ENCODE measurements around the gene TTC7B. TPM values are rescaled to one million over a fixed set of nuclear protein-coding genes. Genes with fewer than 3 reads are reported as not detected.
A peak's percentile ranks its signal among the peaks of the same experiment; 100 is the strongest.

The TTC7B gene
- total and polyA plus RNA-seq, 9 of the 15 experiments (the other 6 are each of a cell fraction or from before 2014, with no cell fraction given), result 2.2 to 77.2 (median 36.7) TPM

DNA sequence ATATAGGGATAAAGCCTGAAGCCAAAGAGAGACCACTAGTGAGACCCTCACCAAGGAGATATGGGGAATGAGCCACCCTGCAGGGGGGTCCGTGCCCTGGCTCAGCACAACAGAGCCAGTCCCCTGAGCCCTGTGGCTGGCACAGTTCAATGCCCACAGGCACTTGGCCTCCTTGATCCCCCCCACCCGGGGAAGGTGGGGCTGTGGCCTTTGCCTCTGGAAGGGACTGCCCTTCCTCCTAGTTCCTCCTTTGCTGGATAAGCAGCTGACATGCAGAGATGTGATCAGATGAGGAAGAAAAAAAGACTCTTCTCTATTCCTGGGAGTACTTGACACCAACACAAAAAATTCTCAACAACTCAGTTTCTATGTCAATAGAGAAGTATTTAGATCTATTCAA, 19.9 kb downstream of the TTC7B start:
- Histone ChIP-seq H3K36me3 (ENCODE audit: control insufficient read depth, insufficient read depth, low read length) (peaks cover 6% of the 10 kb centered on the region; the same call in 2 of the 3 replicates), H4K20me1 (replicated peaks; ENCODE audit: control insufficient read depth, insufficient read depth, low read length) (no peaks in the 10 kb centered on the region; the same call in 1 of the 2 replicates), H3K27ac (ENCODE audit: extremely low read depth, low read depth, low read length) (peak overlapping the region; percentile 0; the same call in 1 of the 3 replicates), H3K4me2 (ENCODE audit: insufficient read depth, low read length) (no peak overlapping the region), H3K9me3 (replicated peaks; ENCODE audit: control insufficient read depth, insufficient read depth, low read depth, low read length) (no peaks in the 10 kb centered on the region), H3K27me3 (ENCODE audit: control insufficient read depth in 2 of 2, insufficient read depth in 2 of 2, low read length in 2 of 2) (no peaks in the 10 kb centered on the region), H3K4me1 (replicated peaks in 1 of 2; ENCODE audit: control insufficient read depth in 2 of 2, insufficient read depth in 2 of 2, low read length in 2 of 2) (peaks cover 22 to 28% of the 10 kb centered on the region in 2 experiments; a peak in 4 of 5 replicates), H3K9me1 (ENCODE audit: control insufficient read depth, insufficient read depth, low read length) (no peaks in the 10 kb centered on the region), H3K79me2 (ENCODE audit: control insufficient read depth, insufficient read depth, low read length) (peaks cover 68% of the 10 kb centered on the region), H3K4me3 (no peak overlapping the region), H3K9ac (ENCODE audit: insufficient read depth in 1 of 2, low read depth in 2 of 2, low read length in 2 of 2) (no peak overlapping the region), H2AFZ (ENCODE audit: low read depth, low read length) (no peak overlapping the region)
- in situ Hi-C loops (cut with MboI) (no loop called here), intact Hi-C loops (cut with micrococcal nuclease) (no loop called here)
- ChIA-PET CTCF (ENCODE audit: low intra/inter-chr PET ratio) (no interaction called here), POLR2A (interaction anchor here (0.7 to 2.2 kb wide), 4 partner anchors 8 to 412 kb away, joined by 5 to 10 read pairs (median 6); no protein-coding TSS in a partner anchor)
- BruUV-seq (replicated peaks), result no TSS peak
- peak in 1 of 4 experiments; percentile 27 for DNase-seq (ENCODE audit: extremely low read depth in 1 of 4, low spot score in 3 of 4)
- WGBS (ENCODE audit: insufficient coverage, low coverage, missing lambda C conversion rate), result 57% methylated on average over 2 of the region's 2 CpGs
- ATAC-seq, result peak; percentile 16
- no peak for FAIRE-seq
- TF ChIP-seq ZNF740 (CRISPR knock-in tag; IDR thresholded peaks at IDR 0.05) (peak; percentile 85), ZNF740 (tag; IDR thresholded peaks at IDR 0.05) (0 out of 4 replicates have a peak, but pooled peaks of 1 of the 2 experiments have one; percentile 43), GATA2 (CRISPR knock-in tag; IDR thresholded peaks at IDR 0.05) (peak; percentile 44; the same call in 1 of the 2 replicates), CEBPZ (IDR thresholded peaks at IDR 0.05; ENCODE audit: borderline replicate concordance, low read depth, low read length) (no peak), CHD2 (IDR thresholded peaks at IDR 0.05; ENCODE audit: low read depth, low read length) (no peak), ARID1B (IDR thresholded peaks at IDR 0.05) (peak; percentile 40; the same call in 1 of the 2 replicates), TFAP4 (CRISPR knock-in tag; IDR thresholded peaks at IDR 0.05; ENCODE audit: borderline replicate concordance) (peak; percentile 53), EZH2 (IDR thresholded peaks at IDR 0.05; ENCODE audit: borderline replicate concordance, low read depth, low read length) (no peak)
- TF ChIP-seq, protein P1, sequence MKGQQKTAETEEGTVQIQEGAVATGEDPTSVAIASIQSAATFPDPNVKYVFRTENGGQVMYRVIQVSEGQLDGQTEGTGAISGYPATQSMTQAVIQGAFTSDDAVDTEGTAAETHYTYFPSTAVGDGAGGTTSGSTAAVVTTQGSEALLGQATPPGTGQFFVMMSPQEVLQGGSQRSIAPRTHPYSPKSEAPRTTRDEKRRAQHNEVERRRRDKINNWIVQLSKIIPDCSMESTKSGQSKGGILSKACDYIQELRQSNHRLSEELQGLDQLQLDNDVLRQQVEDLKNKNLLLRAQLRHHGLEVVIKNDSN (CRISPR knock-in tag; IDR thresholded peaks at IDR 0.05), result no peak
- TF ChIP-seq, protein P2, sequence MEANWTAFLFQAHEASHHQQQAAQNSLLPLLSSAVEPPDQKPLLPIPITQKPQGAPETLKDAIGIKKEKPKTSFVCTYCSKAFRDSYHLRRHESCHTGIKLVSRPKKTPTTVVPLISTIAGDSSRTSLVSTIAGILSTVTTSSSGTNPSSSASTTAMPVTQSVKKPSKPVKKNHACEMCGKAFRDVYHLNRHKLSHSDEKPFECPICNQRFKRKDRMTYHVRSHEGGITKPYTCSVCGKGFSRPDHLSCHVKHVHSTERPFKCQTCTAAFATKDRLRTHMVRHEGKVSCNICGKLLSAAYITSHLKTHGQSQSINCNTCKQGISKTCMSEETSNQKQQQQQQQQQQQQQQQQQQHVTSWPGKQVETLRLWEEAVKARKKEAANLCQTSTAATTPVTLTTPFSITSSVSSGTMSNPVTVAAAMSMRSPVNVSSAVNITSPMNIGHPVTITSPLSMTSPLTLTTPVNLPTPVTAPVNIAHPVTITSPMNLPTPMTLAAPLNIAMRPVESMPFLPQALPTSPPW (CRISPR knock-in tag; IDR thresholded peaks at IDR 0.05), result peak; percentile 69

All from K562 (cell line).